Upper lobe of left lung (tissue), 6 donors: ENCODE results near the gene KNDC1. TPM values are rescaled to one million over a fixed set of nuclear protein-coding genes. Genes with fewer than 3 reads are reported as not detected.

ENCODE experiments used
- ATAC-seq, 2 donors: fragments of 200-7000 bp; cut with Tn5 transposase; one replicate each; pipeline ENCODE4 v1.9.1; 2022; ENCODE audit warnings: mild to moderate bottlenecking in 2 of 2, moderate library complexity in 2 of 2; ENCODE audit not compliant: low FRiP score in 2 of 2
- DNase-seq, 2 donors: peaks; one replicate each; pipeline ENCODE4 v3.0.0-alpha.2; 2019 to 2020
- H3K27ac ChIP-seq, 4 donors: fragments of 200-600 bp; sonication (generic); one replicate each; pipeline ENCODE4 v1.5.1; 2016 to 2019
- H3K27me3 ChIP-seq, 4 donors: fragments of 200-600 bp; sonication (generic); one replicate each; pipeline ENCODE4 v1.5.1; 2017 to 2019
- H3K36me3 ChIP-seq, 4 donors: fragments of 200-600 bp; sonication (generic); one replicate each; pipeline ENCODE4 v1.5.1; 2016 to 2019
- H3K4me1 ChIP-seq, 4 donors: fragments of 200-600 bp; sonication (generic); one replicate each; pipeline ENCODE4 v1.5.1; 2018 to 2019
- H3K4me3 ChIP-seq, 4 donors: fragments of 200-600 bp; sonication (generic); one replicate each; pipeline ENCODE4 v1.5.1; 2017 to 2019; ENCODE audit warnings: mild to moderate bottlenecking in 2 of 4, moderate library complexity in 1 of 4
- H3K9me3 ChIP-seq, 4 donors: fragments of 200-600 bp; sonication (generic); one replicate each; pipeline ENCODE4 v1.5.1; 2018 to 2019
- CTCF ChIP-seq, 6 experiments: fragments of 450-650 bp in 4 of 6; fragments of 200-600 bp in 2 of 6; sonication (generic) in 2 of 6; IDR thresholded peaks; one replicate each; pipeline ENCODE4 v1.5.1; 2016 to 2019; ENCODE audit warnings: antibody characterized with exemption in 6 of 6
- EP300 ChIP-seq, 4 donors: sonication (generic); formaldehyde crosslinking; IDR thresholded peaks; one replicate each; pipeline ENCODE4 v1.5.1; 2017; ENCODE audit warnings: antibody characterized with exemption in 4 of 4, control low read depth in 2 of 4
- POLR2A ChIP-seq, 4 donors: fragments of 450-650 bp; IDR thresholded peaks; one replicate each; pipeline ENCODE4 v1.5.1; 2016 to 2017; ENCODE audit warnings: antibody characterized with exemption in 4 of 4, mild to moderate bottlenecking in 2 of 4
- POLR2AphosphoS5 ChIP-seq, 2 donors: sonication (generic); formaldehyde crosslinking; IDR thresholded peaks; one replicate each; pipeline ENCODE4 v1.5.1; 2017; ENCODE audit warnings: antibody characterized with exemption in 2 of 2
- WGBS, 2 donors: methylation state at CpG; one replicate each; pipeline ENCODE4 v1.1.5; 2017 to 2018; 5-methylcytosine and 5-hydroxymethylcytosine counted together
- total RNA-seq, 6 donors: library from RNA; depleted of rRNA in 4 of 6; stranded (reverse); fragments of >200 nt in 4 of 6; gene quantifications; one replicate each; pipeline versions ENCODE4 v1.1.0 to v1.2.1, GENCODE V29; 2016 to 2021
- donor health status: DM: no; HTN: no; CAD: no; lungs with moderate emphysema.
- donor health status: DM: no; HTN: yes; CAD: no; lungs with severe emphysema.

KNDC1 gene
- total RNA-seq, 6 donors from 2014 or later: 7.1 to 30.3 (median 15.5) TPM

- Histone ChIP-seq H3K4me1 (peaks cover 0 to 13% (median 10%) of the 10 kb centered on the region in 4 donors), H3K27me3 (peaks cover 0 to 10% (median 5%) of the 10 kb centered on the region in 4 donors), H3K27ac (no peak overlapping the region), H3K9me3 (no peaks in the 10 kb centered on the region), H3K4me3 (no peak overlapping the region), H3K36me3 (no peaks in the 10 kb centered on the region)
- no peak for TF ChIP-seq CTCF (IDR thresholded peaks at IDR 0.05)
- TF ChIP-seq EP300 (IDR thresholded peaks at IDR 0.05): no peak
- no peak for TF ChIP-seq POLR2AphosphoS5 (IDR thresholded peaks at IDR 0.05)
- no peak for TF ChIP-seq POLR2A (IDR thresholded peaks at IDR 0.05)
- 88 to 94% methylated on average over 16 to 37 of the region's 40 CpGs for WGBS, 2 donors
- ATAC-seq (no peak), DNase-seq (peak in 1 of 2 donors; percentile 65)
Observed at GRCh38 chr10:133165556-133166503, 5.8 kb downstream of the KNDC1 start.

GRCh38 chr10:133166504-133166827 is 6.4 kb downstream of the KNDC1 start:
- Histone ChIP-seq H3K4me3 (no peak overlapping the region), H3K4me1 (peaks cover 0 to 6% (median 5%) of the 10 kb centered on the region in 4 donors), H3K9me3 (no peaks in the 10 kb centered on the region), H3K27me3 (peaks cover 0 to 5% (median 1%) of the 10 kb centered on the region in 4 donors), H3K27ac (no peak overlapping the region), H3K36me3 (no peaks in the 10 kb centered on the region)
- DNase-seq (no peak), ATAC-seq (no peak)
- WGBS, 2 donors: 90 to 93% methylated on average over 9 to 10 of the region's 11 CpGs
- TF ChIP-seq CTCF (IDR thresholded peaks at IDR 0.05) (no peak), POLR2A (IDR thresholded peaks at IDR 0.05) (no peak), POLR2AphosphoS5 (IDR thresholded peaks at IDR 0.05) (no peak), EP300 (IDR thresholded peaks at IDR 0.05) (no peak)

- ATAC-seq: no peak
- no peak overlapping the region for H3K27ac ChIP-seq
- 84 to 86% methylated on average over 53 to 66 of the region's 66 CpGs for WGBS, 2 donors
Observed at GRCh38 chr10:133166828-133167692, 7.0 kb downstream of the KNDC1 start.

More at GRCh38 chr10:133166828-133167692, 7.0 kb downstream of the KNDC1 start:
- H3K9me3 ChIP-seq: no peaks in the 10 kb centered on the region
- H3K36me3 ChIP-seq: no peaks in the 10 kb centered on the region
- H3K4me3 ChIP-seq: no peak overlapping the region
- TF ChIP-seq EP300 (IDR thresholded peaks at IDR 0.05) (no peak), POLR2AphosphoS5 (IDR thresholded peaks at IDR 0.05) (no peak), CTCF (IDR thresholded peaks at IDR 0.05) (no peak), POLR2A (IDR thresholded peaks at IDR 0.05) (no peak)
- H3K27me3 ChIP-seq: no peaks in the 10 kb centered on the region
- H3K4me1 ChIP-seq: peaks cover 0 to under 1% (median 0%) of the 10 kb centered on the region in 4 donors
- peak in 1 of 2 donors; percentile 78 for DNase-seq
